Thyroid gland (tissue), 4 donors: Measurements from ENCODE around the gene SLC16A8.

ENCODE experiments used
- POLR2A ChIP-seq, 2 donors: fragments of 450-650 bp; IDR thresholded peaks; one replicate each; pipeline ENCODE4 v1.6.1; 2017; ENCODE audit warnings: antibody characterized with exemption in 2 of 2, mild to moderate bottlenecking in 2 of 2, moderate library complexity in 1 of 2
- TF ChIP-seq, protein P1 (sequence below), 6 experiments: fragments of 200-600 bp in 3 of 6; fragments of 450-650 bp in 3 of 6; sonication (generic) in 3 of 6; IDR thresholded peaks; one replicate each; pipeline ENCODE4 v1.5.1; 2016 to 2019; ENCODE audit warnings: antibody characterized with exemption in 6 of 6, mild to moderate bottlenecking in 2 of 6, inconsistent platforms in 1 of 6, moderate library complexity in 1 of 6

DNA sequence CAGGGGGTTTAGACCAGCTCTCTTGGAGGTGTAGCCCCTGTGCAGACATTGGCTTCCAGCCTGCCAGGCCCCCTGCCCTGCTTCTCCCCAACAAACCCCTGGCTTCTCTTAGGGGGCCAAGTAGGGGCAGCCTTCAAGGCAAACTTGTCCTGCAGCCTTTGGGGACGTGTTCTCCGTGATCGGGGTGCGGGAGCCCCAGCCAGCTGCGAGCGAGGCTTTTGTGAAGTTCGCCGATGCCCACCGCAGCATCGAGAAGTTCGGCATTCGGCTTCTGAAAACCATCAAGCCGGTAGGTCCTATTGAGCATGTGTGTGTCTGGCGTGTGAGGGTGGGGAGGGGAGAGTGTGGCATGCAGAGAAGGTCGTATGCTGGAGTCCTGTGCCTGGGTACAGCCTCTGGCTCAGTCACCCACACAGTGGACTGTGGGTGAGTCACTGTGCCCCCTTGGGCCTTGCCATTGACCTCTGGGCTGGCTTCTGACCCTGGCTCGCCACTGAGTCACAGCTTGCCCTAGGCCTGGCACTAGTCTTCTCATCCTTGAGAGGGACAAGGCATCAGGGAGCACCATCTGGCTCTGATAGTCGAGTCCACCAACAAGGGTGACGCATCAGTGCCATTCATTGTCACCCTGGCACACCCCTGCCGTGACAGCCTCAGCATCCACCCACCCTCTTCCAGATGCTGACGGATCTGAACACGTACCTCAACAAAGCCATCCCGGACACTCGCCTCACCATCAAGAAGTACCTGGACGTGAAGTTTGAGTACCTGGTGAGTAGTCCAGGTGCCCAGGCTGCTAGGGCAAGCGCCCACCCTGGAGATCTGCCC is 11.4 kb downstream of the SLC16A8 start:
- TF ChIP-seq, protein P1, sequence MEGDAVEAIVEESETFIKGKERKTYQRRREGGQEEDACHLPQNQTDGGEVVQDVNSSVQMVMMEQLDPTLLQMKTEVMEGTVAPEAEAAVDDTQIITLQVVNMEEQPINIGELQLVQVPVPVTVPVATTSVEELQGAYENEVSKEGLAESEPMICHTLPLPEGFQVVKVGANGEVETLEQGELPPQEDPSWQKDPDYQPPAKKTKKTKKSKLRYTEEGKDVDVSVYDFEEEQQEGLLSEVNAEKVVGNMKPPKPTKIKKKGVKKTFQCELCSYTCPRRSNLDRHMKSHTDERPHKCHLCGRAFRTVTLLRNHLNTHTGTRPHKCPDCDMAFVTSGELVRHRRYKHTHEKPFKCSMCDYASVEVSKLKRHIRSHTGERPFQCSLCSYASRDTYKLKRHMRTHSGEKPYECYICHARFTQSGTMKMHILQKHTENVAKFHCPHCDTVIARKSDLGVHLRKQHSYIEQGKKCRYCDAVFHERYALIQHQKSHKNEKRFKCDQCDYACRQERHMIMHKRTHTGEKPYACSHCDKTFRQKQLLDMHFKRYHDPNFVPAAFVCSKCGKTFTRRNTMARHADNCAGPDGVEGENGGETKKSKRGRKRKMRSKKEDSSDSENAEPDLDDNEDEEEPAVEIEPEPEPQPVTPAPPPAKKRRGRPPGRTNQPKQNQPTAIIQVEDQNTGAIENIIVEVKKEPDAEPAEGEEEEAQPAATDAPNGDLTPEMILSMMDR (IDR thresholded peaks at IDR 0.05), result no peak
- no peak for TF ChIP-seq POLR2A (IDR thresholded peaks at IDR 0.05)
